ENCODE results near the gene MUC4. TPM values are rescaled to one million over a fixed set of nuclear protein-coding genes. Genes with fewer than 3 reads are reported as not detected.

MUC4 gene
- total and polyA plus RNA-seq, 9 of the 15 experiments (the other 6 are each of a cell fraction or from before 2014, with no cell fraction given), result under 0.01 to 0.21 (median 0.10) TPM; not detected in 4

- TF ChIP-seq MNT (conservative IDR thresholded peaks at IDR 0.05) (no peak), SNAPC5 (CRISPR knock-in tag; IDR thresholded peaks at IDR 0.05) (no peak), L3MBTL2 (IDR thresholded peaks at IDR 0.05) (peak; percentile 32; the same call in 1 of the 2 replicates), MYBL2 (IDR thresholded peaks at IDR 0.05; ENCODE audit: low read depth) (no peak), MYBL2 (CRISPR knock-in tag; IDR thresholded peaks at IDR 0.05; ENCODE audit: borderline replicate concordance) (no peak), BRF2 (IDR thresholded peaks at IDR 0.05; ENCODE audit: borderline replicate concordance, insufficient read depth, insufficient read length) (no peak), ZNF79 (CRISPR knock-in tag; IDR thresholded peaks at IDR 0.05; ENCODE audit: low read depth) (no peak), ID3 (CRISPR knock-in tag; IDR thresholded peaks at IDR 0.05) (0 out of 2 replicates have a peak, but pooled peaks have one; percentile 4), ID3 (tag; IDR thresholded peaks at IDR 0.05) (no peak), KLF13 (tag; IDR thresholded peaks at IDR 0.05; ENCODE audit: borderline replicate concordance, low read depth) (peak; percentile 67; the same call in 1 of the 2 replicates), BACH1 (tag; IDR thresholded peaks at IDR 0.05) (peak; percentile 92; the same call in 1 of the 2 replicates), HINFP (tag; conservative IDR thresholded peaks at IDR 0.05; ENCODE audit: low read depth) (no peak), RBM39 (optimal IDR thresholded peaks at IDR 0.05; ENCODE audit: low read depth, low read length) (no peak), JUN (IDR thresholded peaks at IDR 0.05; ENCODE audit: borderline replicate concordance, low read depth, low read length) (peak; percentile 68; the same call in 1 of the 2 replicates), JUN (CRISPR knock-in tag; IDR thresholded peaks at IDR 0.05; ENCODE audit: borderline replicate concordance) (no peak), DLX4 (CRISPR knock-in tag; IDR thresholded peaks at IDR 0.05) (no peak), STAT6 (CRISPR knock-in tag; IDR thresholded peaks at IDR 0.05) (no peak)
Observed at GRCh38 chr3:195697582-195698324, 114.0 kb downstream of the MUC4 start (continued).

All from K562 (cell line).